NCI-H748 treated with DMSO at 0.1 percent for 48 hours (cell line): Measurements from ENCODE around the gene ACSF2.

Source experiments
- DNase-seq: peaks from one replicate; lab custom pipeline; 2025; lab: John Stamatoyannopoulos, UW

ACSF2 gene

GRCh38 chr17:50478391-50479381 lies 52.7 kb downstream of the ACSF2 start, which contains the start of gene RSAD1:
RSAD1 (plus strand) TSS chr17:50478860; CDS start chr17:50478885, 25 bp downstream.
- DNase-seq, result peak; percentile 78

- DNase-seq, result peak; percentile 29
These were observed 53.6 kb downstream of the ACSF2 start for GRCh38 chr17:50479522-50480141.

GRCh38 chr17:50480142-50480764 lies 54.2 kb downstream of the ACSF2 start:
- DNase-seq, result no peak

GRCh38 chr17:50480854-50481490 lies 55.0 kb downstream of the ACSF2 start:
- no peak for DNase-seq

GRCh38 chr17:50481648-50482047 lies 55.6 kb downstream of the ACSF2 start:
- no peak for DNase-seq

GRCh38 chr17:50482110-50482509 lies 56.1 kb downstream of the ACSF2 start:
- no peak for DNase-seq

GRCh38 chr17:50482516-50482915 lies 56.5 kb downstream of the ACSF2 start:
- peak; percentile 61 for DNase-seq

GRCh38 chr17:50483266-50483665 lies 57.2 kb downstream of the ACSF2 start:
- no peak for DNase-seq

- no peak for DNase-seq
These were observed 58.6 kb downstream of the ACSF2 start for GRCh38 chr17:50484386-50485155.

GRCh38 chr17:50487213-50488096 lies 61.4 kb downstream of the ACSF2 start:
- no peak for DNase-seq

GRCh38 chr17:50488880-50489279 lies 62.9 kb downstream of the ACSF2 start:
- no peak for DNase-seq

GRCh38 chr17:50491505-50491904 lies 65.5 kb downstream of the ACSF2 start:
- no peak for DNase-seq

- DNase-seq, result no peak
These were observed 66.2 kb downstream of the ACSF2 start for GRCh38 chr17:50492214-50492613.

GRCh38 chr17:50493744-50494143 lies 67.7 kb downstream of the ACSF2 start:
- no peak for DNase-seq

- DNase-seq, result no peak
These were observed 69.3 kb downstream of the ACSF2 start for GRCh38 chr17:50495217-50495823.

- DNase-seq, result no peak
These were observed 69.9 kb downstream of the ACSF2 start for GRCh38 chr17:50495918-50496317.

- no peak for DNase-seq
These were observed 72.2 kb downstream of the ACSF2 start for GRCh38 chr17:50498021-50498874.

- DNase-seq, result no peak
These were observed 73.3 kb downstream of the ACSF2 start for GRCh38 chr17:50499270-50499669.

- DNase-seq, result no peak
These were observed 73.7 kb downstream of the ACSF2 start for GRCh38 chr17:50499721-50500120.
